Adrenal gland (tissue), 5 donors: Measurements from ENCODE around the gene RNLS.

Experiments
- CTCF ChIP-seq, 6 experiments: fragments of 450-650 bp in 4 of 6; fragments of 200-600 bp in 2 of 6; sonication (generic) in 1 of 6; IDR thresholded peaks; 1 replicate in 5 of 6; 2 replicates in 1 of 6; pipeline versions ENCODE4 v1.5.1 to v1.8.0; 2016 to 2021; ENCODE audit warnings: antibody characterized with exemption in 6 of 6, mild to moderate bottlenecking in 2 of 6, moderate library complexity in 1 of 6
- POLR2A ChIP-seq, 2 donors: fragments of 450-650 bp; IDR thresholded peaks; one replicate each; pipeline ENCODE4 v1.6.1; 2017; ENCODE audit warnings: antibody characterized with exemption in 2 of 2, mild to moderate bottlenecking in 2 of 2, moderate library complexity in 1 of 2
- donor health status: DM: no; HTN: no; CAD: no.

GRCh38 chr10:88361494-88361893, 221.6 kb downstream of the RNLS start:
- TF ChIP-seq CTCF (IDR thresholded peaks at IDR 0.05) (no peak), POLR2A (IDR thresholded peaks at IDR 0.05) (no peak)
